Fibroblast of peridontal ligament (primary cell): ENCODE measurements around the gene CRYAB.
"Not testable (repeated sequence)": the region's sequence is repeated elsewhere in the genome, so short reads cannot be mapped to it uniquely, and the experiment has no call there.

ENCODE experiments used
- DNase-seq: peaks from one replicate; pipeline ENCODE4 v3.0.0-alpha.2; 2010; ENCODE audit errors: extremely low read depth

The CRYAB gene

DNA sequence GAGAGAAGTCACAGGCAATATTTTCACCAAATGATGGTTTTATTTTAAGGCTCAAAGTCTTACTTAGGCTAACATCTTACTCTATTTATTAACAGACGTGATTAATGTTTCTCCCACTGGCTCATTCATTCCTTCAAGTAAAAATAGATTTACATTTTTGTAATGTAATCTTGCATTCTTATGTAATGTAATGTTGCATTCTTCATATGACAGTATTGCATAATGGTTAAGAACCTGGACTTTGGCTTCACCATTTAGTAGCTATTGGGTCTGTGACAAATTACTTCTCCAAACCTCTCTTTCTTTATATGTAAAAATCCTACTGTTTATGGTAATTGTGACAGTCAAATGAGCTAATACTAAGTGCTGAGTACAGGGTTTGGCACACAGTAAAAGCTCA, 22.3 kb upstream of the CRYAB start:
- DNase-seq = no peak

DNA sequence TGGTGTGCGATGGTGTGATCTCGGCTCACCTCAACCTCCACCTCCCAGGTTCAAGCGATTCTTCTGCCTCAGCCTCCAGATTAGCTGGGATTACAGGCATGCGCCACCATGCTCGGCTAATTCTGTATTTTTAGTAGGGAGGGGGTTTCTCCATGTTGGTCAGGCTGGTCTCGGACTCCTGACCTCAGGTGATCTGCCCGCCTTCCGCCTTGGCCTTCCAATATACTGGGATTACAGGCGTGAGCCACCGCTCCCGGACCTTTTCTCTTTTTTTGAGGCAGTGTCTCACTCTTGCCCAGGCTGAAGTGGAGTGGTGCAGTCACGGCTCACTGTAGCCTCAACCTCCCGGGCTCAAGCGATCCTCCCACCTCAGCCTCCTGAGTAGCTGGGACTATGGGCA, 21.6 kb upstream of the CRYAB start:
- not testable (repeated sequence) for DNase-seq

DNA sequence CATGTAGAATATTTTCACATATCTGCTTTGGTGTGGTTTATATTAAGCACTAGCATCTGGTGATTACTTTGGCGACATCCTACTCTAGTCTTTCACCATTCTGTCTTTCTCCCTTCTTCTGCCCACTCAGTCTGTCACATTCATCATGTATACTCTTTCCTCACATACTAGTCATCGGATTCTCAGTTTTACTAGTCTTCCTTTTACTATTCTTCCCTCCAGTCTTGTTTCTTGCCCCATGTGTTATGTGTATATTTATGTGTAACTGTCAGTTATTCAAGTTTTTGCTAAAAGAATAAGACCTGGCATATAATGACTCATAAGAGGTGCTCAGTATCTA, 21.0 kb upstream of the CRYAB start:
- DNase-seq = no peak

DNA sequence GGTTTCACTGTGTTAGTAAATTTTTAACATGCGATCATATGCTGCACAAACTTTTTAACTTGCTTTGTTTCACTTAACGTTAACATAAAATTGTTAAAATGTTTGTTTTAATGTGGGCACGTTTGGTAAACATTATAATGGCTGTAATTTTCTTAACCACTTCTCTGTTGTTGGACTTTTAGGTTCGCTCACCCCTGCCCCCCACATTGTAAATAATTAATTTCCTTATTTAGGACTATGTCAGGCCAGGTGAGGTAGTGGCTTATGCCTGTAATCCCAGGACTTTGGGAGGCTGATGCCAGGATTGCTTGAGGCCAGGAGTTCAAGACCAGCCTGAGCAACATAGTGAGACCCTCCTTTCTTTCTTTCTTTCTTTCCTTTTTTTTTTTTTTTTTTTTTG, 18.9 kb upstream of the CRYAB start:
- no peak for DNase-seq

DNA sequence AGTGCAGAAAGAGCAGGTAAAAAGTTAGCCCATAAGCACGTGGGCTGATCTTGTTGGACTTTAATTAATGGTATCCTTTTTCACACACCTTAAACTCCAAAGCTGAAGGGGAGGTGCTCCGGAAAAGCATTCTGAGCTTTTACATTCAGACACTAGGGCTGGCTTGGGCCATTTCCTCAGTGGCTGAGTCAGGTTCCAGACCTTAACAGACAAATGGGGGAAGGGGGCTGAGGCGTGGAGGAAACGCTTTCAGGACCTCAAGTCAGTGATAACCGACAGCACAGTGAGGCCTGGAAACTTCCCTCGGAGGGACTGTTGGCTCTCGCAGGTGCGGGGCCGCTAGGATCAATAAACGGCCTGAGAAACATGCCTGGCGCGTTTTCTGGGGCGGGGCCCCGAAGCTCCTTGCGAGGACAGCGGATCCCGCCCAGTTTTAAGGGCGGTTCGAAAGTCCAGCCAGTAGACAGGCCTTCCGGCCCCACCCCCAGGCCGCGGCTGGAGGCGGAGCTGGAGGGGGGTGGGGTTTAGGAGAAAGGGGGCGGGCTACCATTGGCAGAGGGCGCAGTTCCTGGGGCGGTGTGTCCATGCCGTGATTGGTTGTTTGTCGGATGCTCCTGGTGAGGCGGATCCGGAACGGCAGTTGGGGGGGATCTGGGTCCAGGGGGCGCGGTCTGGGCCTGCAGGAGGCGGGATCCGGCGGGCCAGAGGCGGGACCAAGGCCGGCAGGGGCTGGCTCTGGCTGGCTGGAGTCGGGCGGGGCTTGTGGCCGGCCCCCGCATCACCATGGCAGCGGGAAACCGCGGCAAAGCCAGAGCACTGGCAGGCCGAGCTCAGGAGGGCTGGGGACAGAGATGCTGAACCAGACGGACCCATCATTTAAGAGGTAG, 15.2 kb upstream of the CRYAB start:
- DNase-seq = peak; percentile 93

DNA sequence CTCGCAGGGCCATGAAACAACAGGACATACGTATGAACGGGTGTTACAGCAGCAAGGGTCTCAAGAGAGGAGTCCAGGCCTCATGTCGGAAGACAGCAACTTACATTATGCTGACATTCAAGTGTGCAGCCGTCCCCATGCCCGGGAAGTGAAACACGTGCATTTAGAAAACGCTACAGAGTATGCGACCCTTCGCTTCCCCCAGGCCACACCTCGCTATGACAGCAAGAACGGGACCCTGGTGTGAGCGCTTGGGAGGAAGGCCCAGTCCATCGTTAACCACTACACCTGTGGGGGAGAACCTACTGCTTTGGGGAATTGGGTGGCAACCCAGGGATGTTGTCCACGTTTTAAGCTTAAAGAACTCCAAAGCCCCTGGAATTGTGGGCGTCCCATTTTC, 14.4 kb upstream of the CRYAB start:
- no peak for DNase-seq

DNA sequence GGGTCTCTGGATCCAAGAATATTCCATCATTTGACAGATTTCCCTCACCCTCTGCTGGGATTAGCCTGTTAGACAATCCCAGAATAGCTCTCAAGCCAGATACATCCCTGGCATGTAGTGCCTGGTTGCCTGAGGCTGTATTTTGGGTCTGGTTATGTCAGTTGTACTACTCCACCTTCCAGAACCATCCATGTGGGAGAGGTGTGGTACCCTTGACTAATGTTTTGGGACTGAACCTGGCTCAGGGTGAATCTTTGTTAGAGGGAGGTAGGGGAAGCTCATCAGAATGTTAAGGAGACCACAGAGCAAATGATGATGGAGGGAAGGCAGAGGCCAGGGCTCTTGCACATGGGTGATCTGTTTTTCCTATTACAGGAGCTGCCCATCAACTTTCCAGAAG, 12.4 kb upstream of the CRYAB start:
- DNase-seq = no peak

DNA sequence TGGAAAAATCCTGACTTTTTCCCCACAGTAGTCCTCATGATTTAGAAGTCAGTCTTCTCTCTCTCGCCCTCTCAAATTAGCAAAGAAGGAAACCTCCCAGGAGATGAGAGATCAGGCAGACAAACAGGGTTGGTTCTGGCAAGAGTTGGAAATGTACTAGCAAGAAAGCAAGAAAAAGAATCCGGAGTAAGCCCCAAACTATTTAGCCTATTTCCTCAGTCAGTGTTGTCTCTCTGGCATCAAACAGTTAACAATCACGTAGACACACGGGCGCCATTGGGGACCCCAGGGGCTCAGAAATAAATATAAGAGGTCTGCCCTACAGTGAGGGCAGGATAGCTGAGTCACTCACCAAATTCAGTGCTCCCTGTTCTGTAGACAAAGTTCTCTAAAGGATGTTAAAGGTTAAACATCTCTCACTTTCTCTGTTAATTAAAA, 11.8 kb upstream of the CRYAB start:
- peak; percentile 78 for DNase-seq

DNA sequence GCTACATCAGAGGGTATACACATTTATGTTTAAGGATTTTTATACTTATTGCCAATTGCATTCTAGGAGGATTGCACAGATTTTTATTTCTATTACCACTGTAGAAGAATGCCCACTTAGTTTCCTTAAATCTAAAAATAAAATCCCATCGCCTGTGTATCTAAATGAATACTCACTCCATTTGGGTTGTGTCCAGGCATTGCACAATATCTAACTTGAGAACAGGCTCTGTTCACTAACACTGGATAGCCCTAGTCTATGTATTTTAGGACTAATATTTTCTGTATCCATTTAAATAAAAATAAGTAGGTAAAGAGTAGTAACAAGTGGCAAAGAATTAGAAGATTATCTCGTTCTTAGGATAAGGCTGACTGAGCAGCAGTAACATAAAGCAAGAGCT, 11.2 kb upstream of the CRYAB start:
- peak; percentile 95 for DNase-seq

DNA sequence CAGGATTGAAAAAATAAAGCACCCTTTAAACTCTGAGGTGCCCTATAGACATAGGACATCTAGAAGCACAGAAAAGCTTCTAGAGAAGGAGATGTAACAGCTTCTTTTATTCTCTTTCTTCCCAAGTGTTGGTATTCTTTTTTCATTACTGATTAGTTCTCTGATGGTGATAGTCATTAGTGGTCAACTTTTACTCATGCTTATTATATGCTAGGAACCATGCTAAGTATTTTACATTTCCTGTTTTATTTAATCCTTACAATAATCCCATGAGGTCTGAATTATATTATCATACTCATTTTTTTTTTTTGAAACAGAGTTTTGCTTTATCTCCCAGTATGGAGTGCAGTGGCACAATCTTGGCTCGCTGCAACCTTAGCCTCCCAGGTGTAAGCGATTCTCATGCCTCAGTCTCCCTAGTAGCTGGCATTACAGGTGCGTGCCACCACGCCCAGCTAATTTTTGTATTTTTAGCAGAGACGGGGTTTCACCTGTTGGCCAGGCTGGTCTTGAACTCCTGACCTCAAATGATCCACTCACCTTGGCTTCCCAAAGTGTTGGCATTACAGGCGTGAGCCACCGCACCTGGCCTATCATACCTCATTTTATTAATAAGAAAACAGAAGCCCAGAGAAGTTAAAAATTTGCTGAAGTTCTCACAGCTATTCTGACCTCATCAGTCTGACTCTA, 10.1 kb upstream of the CRYAB start:
- DNase-seq = no peak

DNA sequence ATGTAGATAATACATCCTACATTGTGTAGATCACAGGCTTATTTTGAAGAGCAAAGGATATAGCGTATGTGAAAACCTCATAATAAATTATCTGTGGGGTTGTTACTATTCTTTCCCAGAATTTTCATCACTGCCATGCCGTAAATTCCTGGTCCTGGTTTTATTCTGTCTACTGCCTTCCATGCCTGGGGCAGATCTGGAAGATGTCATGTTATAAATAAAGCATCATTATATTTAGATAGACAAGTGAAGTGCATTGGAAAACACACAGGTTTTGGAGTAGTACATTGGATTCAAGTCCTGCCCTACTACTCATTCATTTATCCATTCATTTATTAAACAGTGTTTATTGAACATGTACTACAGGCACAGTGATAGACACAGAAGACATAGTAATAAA, 9.3 kb upstream of the CRYAB start:
- DNase-seq = no peak

DNA sequence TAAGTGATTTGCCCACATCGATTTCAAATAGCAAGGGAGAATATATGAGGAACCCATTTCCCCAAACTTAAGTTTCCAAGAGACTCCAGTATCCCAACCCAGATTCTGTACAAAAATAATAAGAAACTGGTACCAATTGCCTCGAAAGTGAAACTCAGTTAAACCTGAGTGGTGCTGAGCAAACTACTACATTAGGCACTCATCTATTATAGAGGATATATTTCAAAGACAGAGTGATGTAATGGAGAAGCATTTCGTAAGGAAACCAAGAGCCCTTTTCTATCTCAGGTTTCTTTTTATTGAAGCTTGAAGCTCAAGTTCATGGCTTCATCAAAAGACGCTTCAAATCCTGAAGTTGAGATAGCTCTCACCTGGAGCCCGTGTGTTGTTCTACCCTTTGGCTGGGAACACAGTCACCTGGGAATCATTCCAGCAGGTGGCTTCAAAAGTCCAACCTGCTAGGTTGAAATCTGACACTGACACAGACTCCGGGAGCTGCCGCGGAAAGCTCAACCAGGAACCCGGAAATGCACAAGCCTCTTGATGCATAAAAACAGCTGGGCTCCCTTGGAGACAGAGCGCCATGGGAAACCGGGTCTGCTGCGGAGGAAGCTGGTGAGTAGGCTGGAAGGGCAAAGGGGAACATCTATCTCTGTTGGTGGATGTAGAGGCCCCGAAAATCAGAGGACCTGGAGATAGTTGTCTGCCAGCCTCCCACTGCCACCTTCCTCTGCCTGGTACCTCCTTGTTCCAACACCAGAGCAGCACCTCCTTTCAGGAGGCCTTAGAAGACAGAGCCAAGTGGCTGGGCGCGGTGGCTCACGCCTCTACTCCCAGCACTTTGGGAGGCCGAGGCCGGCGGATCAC, 7.1 kb upstream of the CRYAB start, which contains the start of gene C11orf52:
C11orf52 (plus strand) TSS at position 524 of the 867 bp plus-strand sequence; CDS start at position 584, 60 bp downstream.
- peak; percentile 53 for DNase-seq

DNA sequence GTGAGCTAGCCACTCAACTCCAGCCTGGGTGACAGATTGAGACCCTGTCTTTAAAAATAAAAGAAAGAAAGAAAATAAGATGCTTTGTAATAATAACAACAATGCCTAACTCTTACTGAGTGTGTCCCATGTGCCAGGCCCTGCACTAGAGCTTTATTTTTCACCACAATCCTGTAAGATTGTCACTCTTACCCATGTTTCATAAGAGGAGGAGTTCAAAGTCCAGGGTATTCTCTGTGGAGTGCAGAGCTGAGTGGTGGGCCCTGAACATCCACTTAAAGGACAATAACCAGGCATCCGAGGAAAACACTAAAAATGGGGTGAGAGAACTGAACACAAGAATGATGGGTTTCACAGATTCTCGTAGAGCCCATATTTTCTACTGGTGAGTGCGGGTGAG, 6.2 kb upstream of the CRYAB start:
- no peak for DNase-seq

DNA sequence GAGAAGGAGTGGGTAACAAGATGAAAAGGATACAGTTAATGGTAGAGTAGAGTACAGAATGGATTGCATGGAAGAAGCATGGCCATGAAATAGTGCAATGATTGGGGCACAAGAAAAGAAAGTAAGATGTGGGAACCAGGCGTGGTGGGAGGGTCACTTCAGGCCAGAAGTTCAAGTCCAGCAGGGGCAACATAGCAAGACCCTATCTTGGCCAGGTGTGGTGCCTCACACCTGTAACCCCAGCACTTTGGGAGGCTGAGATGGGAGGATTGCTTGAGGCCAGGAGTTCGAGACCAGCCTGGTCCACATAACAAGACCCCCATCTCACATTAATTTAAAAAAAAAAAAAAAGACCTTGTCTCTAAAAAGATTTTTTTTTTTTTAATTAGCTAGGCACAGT, 5.7 kb upstream of the CRYAB start:
- DNase-seq = no peak

DNA sequence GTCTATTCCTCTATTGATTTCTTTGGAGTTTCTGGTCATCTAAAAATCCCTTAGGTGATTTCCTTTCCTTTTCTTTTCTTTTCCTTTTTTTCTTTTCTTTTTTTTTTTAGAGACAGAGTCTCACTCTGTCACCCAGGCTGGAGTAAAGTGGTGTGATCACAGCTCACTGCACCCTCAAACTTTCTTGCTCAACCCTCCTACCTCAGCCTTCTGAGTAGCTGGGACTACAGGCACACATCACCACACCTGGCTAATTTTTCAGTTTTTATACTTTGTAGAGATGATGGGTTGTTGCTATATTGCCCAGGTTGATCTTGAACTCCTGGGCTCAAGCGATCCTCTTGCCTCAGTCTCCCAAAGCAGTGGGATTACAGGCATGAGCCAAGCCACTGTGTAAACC, 5.2 kb upstream of the CRYAB start:
- DNase-seq = no peak

DNA sequence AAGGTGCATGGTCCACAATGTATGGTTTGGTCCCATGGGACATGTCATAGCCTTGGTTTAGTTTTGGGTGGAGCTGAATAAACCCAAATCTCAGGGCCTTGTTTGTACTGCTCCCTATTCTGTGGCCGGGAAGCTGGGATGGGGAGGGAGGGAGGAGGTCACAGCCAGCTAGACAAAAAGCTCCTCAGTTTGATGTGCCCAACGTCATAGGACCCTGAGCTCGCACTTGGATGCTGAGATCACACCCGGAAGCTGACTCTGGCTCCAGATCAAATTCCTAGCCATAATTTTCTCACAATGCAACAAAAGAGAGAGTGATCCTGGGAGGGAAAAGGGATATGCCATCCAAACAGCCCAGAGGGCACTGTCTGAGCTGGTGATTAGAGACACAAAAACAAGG, 2.4 kb upstream of the CRYAB start:
- peak; percentile 86 for DNase-seq

DNA sequence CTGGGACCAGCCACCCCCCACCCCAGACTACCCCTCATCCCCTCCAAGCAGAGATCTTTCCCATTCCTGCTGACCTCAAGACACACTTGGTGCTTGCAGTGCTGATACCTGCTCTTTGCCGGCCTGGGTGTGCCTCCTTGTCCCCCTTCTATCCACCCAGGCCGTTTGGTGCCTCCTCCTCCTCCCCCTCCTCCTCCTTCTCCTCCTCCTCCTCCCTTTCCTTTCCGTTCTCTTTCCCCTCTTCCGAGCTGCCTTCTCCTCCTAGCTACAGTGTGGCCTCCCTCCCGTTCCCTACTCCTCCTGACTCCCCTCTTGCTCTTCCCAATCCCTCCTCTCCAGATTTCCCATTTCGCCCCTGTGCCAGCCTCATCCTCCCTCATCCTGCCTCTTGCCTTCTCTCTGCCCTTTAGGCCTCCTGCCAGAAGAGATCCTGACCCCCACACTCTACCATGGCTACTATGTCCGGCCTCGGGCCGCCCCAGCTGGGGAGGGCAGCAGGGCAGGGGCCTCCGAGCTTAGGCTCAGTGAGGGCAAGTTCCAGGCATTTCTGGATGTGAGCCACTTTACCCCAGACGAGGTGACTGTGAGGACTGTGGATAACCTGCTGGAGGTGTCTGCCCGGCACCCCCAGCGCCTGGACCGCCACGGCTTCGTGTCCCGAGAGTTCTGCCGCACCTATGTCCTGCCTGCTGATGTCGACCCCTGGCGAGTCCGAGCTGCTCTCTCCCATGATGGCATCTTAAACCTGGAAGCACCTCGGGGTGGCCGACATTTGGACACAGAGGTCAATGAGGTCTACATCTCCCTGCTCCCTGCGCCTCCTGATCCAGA, 1.7 kb upstream of the CRYAB start:
- no peak for DNase-seq

DNA sequence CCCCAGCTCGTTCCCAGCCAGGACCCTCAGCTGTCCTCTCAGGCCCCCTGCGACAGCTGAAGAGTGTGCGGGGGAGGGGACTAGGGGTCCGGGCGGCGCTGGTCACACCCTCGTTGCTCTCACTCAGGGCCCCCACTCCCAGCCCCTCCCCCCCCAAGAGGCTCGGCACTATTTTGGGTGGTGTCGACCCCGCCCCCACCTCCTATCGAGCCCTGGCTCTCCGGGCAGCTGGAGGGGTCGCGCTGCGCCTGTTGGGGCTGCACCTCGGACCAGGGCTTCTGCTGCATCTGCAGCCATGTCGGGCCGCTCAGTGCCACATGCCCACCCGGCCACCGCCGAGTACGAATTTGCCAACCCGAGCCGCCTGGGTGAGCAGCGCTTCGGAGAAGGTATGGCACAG, 965 bp upstream of the CRYAB start, which contains the start of gene HSPB2:
HSPB2 (plus strand) TSS at position 200 of the 400 bp plus-strand sequence; CDS start at position 296, 96 bp downstream.
- no peak for DNase-seq

DNA sequence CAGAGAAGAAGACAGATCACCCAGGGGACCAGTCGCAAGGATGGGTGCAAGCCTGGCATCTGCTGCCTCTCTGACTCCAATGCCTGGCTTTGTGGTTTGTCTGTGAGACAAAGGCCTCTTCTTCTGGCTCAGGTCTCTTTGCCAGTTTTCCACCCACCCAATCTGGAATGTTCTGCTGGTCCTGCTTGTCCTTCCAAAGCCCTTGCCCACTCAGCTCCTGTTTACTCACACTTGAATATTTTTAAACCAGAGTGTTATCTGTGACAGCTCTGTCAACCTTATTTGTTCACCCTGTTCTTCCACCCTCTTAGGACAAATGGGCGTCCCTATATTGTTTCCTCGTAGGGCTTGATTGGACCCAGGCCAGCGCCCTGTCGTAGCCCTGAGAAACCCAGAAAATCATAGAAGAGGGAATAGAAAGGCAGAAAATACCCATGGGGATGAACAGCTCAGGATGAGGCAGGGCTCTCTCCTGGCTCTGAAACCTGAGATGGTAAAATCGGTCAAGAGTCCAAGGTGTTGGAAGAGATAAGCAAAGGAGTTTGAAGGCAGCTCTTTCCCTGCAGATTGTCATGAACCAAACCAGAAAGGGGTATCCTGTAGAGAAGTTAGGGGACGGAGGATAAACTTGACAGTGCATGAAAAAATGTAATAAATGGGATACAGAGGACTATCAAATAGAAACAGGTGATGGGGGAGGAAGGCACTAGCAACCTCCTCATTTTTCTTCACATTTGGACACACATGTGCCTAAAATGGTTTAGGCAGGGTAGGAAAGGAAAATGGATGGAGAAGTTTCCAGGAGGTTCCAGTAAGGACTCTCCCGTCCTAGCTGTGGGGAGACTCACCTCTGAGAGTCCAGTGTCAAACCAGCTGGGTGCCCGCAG, 651 bp downstream of the CRYAB start:
- DNase-seq = no peak

DNA sequence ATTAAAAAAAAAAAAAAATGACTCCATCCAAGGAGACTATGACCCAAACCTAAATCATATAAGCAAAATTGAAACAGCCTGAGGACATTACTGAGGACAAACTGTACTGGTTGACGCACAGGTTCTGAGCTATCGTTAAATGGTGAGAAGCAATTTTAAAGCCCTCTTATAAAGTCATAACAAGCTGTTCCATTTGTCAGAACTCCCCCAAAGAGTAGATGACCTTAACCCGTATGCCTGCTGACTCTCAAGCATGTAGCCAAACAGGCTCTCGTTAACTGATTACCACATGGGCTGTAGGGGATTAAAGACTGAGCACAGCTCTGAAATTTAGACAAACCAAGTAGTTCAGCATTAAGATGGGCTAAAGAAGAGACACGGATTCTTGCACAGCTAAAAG, 2.2 kb downstream of the CRYAB start:
- DNase-seq = no peak
